ENCODE results near the gene IQCE.
A peak's percentile ranks its signal among the peaks of the same experiment; 100 is the strongest.
"Not testable (repeated sequence)": the region's sequence is repeated elsewhere in the genome, so short reads cannot be mapped to it uniquely, and the experiment has no call there.

IQCE gene

DNA sequence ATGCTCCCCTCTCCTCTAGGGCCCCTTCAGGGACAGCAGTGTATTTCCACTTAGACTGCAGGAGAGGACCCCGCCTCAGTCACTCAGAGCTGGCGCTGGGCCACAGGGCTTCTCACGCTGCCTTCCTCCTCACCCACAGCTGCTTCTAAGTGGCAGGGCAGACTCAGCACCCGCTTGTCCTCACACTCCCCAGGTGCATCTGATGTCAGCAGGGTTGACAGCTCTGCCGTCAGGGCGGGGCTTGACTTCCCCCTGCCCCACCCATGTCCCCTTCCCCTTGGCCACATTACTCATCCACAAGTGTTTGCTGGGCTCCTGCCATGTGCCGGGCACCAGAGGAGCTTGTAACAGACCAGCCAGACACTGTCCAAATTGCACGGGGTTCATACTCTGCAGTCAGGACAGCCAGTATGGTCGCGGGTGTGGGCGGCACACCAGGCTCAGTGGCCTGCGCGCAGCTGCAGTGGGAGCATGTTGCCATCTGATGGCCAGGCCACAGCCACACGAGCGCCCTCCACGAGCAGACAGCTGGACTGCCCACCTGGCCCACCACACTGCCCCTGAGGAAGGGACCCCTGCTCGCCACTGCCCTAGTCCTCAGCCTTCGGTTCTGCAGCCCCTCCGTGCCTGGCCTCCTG lies 43.7 kb downstream of the IQCE start:
- no peak for DNase-seq (ENCODE audit: low read depth)

DNA sequence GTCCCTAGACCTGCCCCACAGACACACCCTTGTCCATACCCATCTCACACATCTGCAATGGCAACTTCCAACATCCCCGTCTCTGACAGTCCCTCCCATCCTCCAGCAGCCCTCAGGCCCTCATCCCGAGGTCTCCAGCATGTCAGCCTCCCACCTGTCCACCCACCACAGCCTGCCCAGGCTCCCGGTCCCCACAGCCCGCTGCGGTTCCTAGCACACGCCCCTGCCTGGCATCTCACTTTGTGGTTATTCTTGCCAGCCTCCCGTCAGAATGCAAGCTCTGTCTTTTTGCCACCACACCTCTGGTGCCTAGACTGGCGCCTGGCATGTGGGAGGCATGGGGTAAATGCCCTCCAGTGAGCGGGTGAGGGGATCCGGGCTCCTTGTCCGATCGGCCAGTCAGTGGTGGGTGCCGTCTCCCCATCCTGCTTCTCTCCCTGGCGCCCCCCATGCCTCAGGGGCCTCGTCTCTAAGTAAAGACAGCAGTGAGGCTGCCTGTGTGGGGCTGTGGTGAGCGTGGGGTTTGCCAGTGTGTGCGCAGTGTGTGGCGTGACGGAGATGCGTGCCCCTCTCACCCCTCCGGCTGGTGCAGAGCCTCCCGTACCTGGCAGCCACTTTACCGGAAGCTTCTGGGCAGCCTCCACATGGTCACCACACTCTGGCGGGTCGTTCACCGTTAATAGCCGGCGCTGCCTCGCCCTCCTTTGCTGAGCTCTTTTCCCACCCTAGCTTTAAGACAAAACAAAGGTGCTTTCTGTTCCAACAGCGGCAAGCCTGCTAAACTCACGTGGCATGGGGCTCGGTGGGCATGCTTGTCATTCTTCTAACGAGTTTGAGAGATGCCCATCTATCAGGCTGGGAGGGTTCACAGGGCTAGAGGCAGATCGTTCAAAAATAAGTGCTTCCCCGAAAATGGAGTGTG lies 44.5 kb downstream of the IQCE start:
- no peak for DNase-seq (ENCODE audit: low read depth)

DNA sequence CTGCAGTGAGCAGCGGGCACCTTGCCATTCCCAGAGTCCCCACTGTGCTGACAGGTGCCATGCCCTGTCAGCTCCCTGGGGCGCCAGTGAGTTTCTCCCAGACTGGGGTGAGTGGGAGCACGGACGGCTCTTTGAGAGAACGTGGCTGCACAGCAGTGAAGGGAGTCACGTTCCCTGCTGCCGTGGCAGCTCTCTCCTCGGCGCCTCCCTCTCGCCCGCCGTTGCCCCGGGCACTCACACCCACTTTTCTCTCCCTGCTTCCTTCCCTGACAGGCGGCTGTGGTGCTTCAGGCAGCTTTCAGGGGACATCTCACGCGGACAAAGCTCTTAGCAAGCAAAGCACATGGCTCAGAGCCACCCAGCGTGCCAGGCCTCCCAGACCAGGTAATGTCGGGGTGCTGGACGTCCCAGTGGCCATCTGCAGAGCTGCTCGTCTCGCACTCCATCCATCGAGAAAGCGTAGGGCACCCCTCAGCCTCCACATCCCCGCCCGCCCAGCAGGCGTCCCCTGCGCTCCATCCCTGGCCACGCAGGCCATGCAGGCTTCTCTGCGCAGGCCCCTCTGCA lies 45.9 kb downstream of the IQCE start:
- DNase-seq (ENCODE audit: low read depth) = no peak

GRCh38 chr7:2605608-2606538 lies 47.1 kb downstream of the IQCE start:
- DNase-seq (ENCODE audit: low read depth) = no peak

DNA sequence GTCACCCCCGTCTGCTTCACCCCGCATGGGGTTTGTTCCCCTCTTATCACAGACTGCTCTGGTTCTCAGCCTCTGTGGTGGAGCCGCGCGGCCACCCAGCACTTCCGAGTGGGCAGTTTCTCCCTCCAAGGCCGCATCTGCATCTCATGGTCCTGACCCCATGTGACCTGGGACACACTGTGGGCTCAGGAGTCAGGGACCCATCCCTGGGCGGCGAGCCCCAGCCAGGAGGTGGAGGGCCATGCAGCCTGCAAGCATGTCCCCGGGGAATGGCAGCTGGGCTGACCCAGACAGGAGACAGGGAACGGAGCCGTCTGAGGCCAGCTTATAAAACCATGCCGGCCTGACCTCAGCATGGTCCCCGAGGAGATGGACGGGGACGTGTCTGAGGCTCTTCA lies 47.8 kb downstream of the IQCE start:
- DNase-seq (ENCODE audit: low read depth) = no peak

GRCh38 chr7:2607122-2607922 lies 48.5 kb downstream of the IQCE start:
- DNase-seq (ENCODE audit: low read depth) = no peak

DNA sequence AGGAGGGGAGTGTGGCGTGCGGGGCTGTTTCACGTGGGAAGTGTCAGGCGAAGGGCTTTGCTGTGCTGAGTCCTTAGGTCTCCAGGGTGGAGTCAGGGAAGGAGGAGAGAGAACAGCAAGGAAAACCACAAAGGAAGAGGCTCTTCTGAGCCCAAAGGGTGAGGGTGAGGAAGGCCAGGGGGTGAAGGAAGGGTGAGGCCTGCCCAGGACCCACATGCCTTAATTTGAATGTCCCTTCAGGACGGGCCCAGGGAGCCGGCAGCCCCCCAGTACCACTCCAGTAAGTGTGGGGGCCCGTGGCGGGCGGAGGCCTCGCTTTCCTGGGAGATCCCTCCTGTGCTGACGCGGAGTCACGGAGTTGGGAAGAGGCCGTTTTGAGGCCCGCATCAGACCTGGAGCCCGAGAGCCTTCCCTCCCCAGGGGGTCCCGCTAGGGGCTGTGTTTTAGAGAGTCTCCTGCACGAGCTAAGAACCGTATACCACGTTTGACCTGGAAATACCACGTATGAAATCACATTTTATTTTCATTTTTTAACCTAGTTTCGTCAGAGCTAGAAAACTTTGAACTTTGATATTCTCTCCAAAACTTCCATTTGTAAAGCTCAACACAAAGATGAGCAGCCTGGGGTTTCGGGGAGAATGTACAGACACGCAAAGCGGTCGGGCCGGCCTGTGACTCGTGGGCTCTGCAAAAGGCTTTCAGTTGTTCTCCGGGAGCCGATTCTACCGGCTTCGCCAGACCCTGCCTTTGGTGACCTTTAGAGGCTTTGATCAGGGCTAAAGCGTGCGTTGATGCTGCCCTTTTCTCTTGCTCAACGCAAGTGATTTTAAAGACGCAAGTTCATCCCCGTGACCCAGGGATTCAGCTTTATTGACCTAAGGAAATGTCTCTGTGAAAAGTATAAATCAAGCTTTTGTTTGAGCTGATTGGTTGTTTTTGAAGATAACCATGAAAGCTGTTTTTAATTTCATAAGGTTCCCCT lies 49.4 kb downstream of the IQCE start:
- no peak for DNase-seq (ENCODE audit: low read depth)

DNA sequence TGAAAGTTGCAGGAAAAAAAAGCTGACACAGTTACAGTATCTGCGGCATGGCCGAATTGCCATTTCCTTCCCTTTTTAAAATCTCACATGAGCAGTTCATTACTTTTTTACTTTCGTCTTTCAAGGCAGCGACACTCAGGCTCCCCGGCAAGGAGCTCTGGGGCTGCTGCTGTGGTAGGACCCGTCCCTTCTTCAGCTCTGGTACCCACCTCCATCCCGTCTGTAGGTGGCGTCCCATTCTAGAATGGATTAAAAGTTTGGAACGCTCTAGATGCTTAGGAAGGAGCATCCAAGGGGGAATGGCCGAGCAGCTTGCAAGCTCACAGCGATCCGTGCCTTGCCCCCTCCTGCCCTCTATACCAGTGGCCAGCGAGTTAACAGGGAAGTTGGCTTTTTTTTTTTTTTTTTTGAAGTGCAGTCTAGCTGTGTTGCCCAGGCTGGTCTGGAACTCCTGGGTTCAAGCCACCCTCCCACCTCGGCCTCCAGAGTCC lies 50.2 kb downstream of the IQCE start:
- DNase-seq (ENCODE audit: low read depth) = peak; percentile 6

- DNase-seq (ENCODE audit: low read depth) = not testable (repeated sequence)
Measured at GRCh38 chr7:2609646-2610045, 50.9 kb downstream of the IQCE start.

DNA sequence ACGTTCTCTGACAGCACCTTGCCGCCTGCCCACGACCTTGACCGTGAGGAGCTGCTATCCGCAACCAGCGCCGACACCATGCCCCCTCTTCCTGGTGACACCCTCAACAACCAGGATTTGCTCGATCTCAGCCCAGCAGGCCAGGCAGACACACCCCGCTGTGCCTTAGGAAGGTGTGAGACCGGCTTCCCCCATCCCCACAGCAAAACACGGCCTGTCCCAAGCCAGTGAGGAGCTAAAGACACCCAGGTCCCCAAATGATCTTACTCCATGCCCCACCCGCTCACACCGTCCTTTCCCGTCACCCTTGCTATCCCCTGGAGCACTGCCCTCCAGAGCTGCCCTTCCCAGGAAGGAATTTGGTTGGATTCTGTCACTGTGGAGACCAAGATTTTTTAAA lies 51.7 kb downstream of the IQCE start:
- no peak for DNase-seq (ENCODE audit: low read depth)

DNA sequence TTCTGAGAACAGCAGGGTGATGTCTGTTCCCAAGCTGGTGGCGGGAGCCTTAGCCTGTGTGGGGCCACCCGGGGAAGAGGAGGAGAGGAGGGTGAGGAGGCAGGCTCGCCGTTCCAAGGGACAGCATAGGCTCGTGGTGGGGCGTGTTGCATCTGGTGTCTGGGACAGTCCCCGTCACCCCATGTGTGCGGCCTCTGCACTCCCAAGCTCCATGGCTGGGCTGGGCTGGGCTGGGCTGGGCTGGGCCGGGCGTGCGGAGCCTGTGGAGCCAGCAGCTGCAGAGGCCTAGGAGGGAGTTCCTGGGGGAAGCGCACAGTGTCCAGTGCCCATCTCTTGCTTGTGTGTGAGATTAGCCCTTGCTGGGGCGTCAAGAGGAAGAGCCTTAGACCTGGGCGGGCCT lies 52.1 kb downstream of the IQCE start:
- no peak for DNase-seq (ENCODE audit: low read depth)

DNA sequence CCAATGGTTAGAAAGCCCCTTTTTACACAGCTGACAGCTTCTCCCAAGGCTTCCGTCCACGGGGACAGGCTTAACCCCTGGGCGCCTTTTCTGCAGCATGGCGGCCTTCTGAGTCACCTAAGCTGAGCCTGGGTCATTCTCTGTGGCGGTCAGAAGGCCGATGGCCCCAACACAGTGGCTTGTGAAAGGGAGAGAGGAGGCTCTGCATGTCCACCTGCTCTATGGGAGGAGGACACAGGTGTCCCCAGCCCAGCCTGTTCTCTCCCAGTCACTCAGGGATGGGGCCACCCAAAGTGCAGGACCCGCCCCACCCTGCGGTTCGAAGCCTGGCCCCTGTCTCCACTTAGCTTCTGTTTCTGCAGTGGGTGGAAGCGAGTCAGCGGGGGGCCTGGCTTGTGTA lies 52.6 kb downstream of the IQCE start:
- DNase-seq (ENCODE audit: low read depth) = no peak

DNA sequence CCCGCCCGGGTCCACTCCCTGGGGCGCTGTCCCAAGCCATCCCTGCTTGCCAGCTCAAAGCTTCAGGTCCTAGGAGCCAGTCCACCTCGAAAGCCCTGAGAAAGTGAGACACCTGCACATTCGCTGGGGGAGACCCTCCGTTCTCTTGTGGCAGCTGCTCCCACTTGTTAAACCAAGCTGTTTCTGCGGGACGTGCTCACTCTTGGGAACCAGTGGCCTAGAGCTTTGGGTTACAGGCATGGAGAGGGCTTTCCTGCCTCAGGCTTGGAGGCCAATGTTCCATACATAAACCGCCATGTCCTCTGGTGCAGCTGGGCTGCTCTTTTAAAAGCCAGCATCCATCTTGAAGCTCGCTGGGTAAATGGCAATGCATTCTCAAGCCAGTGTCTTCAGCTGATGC lies 53.1 kb downstream of the IQCE start:
- no peak for DNase-seq (ENCODE audit: low read depth)

- no peak for DNase-seq (ENCODE audit: low read depth)
Measured at GRCh38 chr7:2612445-2613097, 53.8 kb downstream of the IQCE start.

DNA sequence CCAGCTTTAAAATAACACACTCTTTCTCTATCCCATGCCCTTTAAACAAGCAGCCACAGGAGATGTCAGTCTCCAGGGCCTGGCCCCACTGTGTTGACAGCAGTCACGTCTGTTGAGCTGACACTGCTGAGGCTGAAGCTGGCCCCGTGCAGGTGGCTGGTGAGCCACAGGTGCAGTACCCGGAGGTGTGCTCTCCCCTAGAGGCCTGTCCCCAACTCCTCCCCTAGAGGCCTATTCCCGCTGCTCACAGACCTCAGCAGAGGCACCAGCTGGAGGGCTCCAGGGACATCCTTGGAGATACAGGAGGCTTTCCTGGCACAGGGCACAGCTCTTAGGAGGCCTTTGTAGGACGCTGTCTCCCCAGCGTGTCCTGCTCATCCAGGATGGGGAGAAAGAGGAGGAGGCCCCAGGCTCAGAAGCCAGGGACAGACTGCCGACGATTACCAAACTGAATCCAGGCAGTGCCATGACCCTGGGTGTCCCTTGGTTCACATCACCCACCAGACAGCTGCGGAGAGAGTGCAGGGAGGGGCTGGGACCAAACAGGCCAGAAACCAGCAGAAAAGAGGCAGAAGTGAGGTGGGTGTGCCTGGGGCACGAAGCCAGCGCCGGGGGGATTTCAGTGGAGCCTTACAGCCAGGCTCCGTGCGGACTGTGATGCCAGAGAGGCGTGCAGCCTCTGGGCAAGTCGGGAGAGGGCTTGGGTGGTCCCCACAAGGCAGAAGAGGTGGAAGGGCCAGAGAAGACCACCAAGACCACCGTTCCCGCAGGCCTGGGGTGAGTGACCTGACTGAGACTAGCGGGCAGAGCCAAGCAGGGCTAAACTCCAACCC lies 54.5 kb downstream of the IQCE start:
- DNase-seq (ENCODE audit: low read depth) = no peak

DNA sequence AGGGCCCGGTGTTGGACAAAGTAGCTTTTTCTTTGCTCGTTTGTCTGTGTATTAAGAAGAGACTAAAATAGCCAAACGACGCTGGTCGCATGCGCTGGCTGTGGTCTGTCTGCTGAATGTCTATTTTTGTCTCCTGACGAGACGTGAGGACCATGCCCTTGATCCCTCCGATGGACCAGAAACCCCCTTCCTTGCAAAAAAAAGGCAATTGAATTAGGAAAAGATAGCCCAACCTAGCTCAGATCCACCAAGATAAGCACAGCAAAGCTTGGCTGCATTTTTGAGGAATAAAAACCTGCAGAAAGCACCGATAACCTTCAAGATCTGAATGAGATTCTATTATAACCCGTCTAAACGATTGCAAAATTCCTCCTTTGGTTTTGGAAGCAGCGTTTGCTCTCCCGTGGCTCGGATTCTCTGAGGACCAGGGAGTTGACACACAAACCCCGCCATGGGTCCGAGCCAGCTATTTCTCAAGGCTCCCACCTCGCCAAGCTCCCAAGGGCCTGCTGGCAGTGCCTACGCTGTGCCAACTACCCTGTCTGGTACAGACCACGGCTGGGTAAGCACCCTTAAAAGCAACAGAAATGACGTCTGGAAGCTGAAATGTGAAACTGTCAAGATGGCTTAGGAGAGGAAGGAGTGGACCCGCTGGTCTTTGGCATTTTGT lies 55.3 kb downstream of the IQCE start:
- peak; percentile 21 for DNase-seq (ENCODE audit: low read depth)

GRCh38 chr7:2614631-2615330 lies 56.0 kb downstream of the IQCE start:
- no peak for DNase-seq (ENCODE audit: low read depth)

Measured in stromal cell of bone marrow (primary cell).